K562 (cell line): ENCODE results near the gene KCNN4. TPM values are rescaled to one million over a fixed set of nuclear protein-coding genes. Genes with fewer than 3 reads are reported as not detected.

ENCODE experiments used
- COPS2 ChIP-seq: fragments of 450-650 bp; conservative IDR thresholded peaks from 2 replicates; pipeline ENCODE4 v1.6.1; 2016; ENCODE audit warnings: mild to moderate bottlenecking, moderate library complexity
- RFX7 ChIP-seq: fragments of 250-450 bp; sonication (Bioruptor Pico); IDR thresholded peaks from 2 replicates; pipeline ENCODE4 v1.5.1; 2021; ENCODE audit warnings: mild to moderate bottlenecking
- TBL1XR1 ChIP-seq, 2 experiments: IDR thresholded peaks; 2 replicates each; pipeline ENCODE4 v1.6.1; 2012; ENCODE audit warnings: improper control_type of control experiment in 2 of 2, low read length in 2 of 2, mild to moderate bottlenecking in 1 of 2
- TEAD4 ChIP-seq, 2 experiments: sonication (generic) in 1 of 2; formaldehyde crosslinking in 1 of 2; IDR thresholded peaks; 2 replicates each; pipeline versions ENCODE4 v1.6.1 to v1.8.0; 2012 to 2022; ENCODE audit warnings: borderline replicate concordance in 1 of 2, inconsistent platforms in 1 of 2, low read length in 1 of 2, mild to moderate bottlenecking in 1 of 2, missing genetic modification reagents in 1 of 2
- polyA plus RNA-seq, 8 experiments: library from polyadenylated mRNA; depleted of rRNA in 4 of 8; stranded (reverse) in 5 of 8; unstranded in 3 of 8; fragments of >200 nt; fragmentation: Nextera tagmentation in 2 of 8; fragmentation: Illumina TruSeq in 1 of 8; extraction: Ambion mirVana in 2 of 8; extraction: Trizol in 1 of 8; gene quantifications; 2 replicates each; pipeline versions ENCODE4 v1.2.1 to v1.2.3, GENCODE V29; 2011 to 2014; ENCODE audit warnings: inconsistent platforms in 1 of 8, missing spikeins in 1 of 8
- total RNA-seq, 7 experiments: library from RNA; depleted of rRNA in 6 of 7; stranded (reverse); fragments of >200 nt in 6 of 7; fragmentation: Illumina TruSeq in 2 of 7; extraction: Trizol in 2 of 7; gene quantifications; 2 replicates each; pipeline versions ENCODE4 v1.2.1 to v1.2.3, GENCODE V29; 2011 to 2021; ENCODE audit warnings: low replicate concordance in 1 of 7
- TF ChIP-seq, protein P1 (sequence below), 2 experiments: fragments of 450-650 bp in 1 of 2; sonication (generic) in 1 of 2; formaldehyde crosslinking in 1 of 2; IDR thresholded peaks; 2 replicates each; pipeline versions ENCODE4 v1.7.1 to v1.9.0; 2016 to 2022; ENCODE audit warnings: inconsistent platforms in 1 of 2, mild to moderate bottlenecking in 1 of 2, missing genetic modification reagents in 1 of 2
- TF ChIP-seq, protein P2 (sequence below): fragments of 200-800 bp; sonication (Bioruptor generic); IDR thresholded peaks from 2 replicates; pipeline ENCODE4 v1.6.1; 2017; ENCODE audit warnings: missing genetic modification characterization, missing compliant biosample characterization
- TF ChIP-seq, protein P3 (sequence below): fragments of 450-650 bp; IDR thresholded peaks from 2 replicates; pipeline ENCODE4 v1.6.1; 2018; ENCODE audit not compliant: partially characterized antibody
- TF ChIP-seq, protein P4 (sequence below): sonication (generic); formaldehyde crosslinking; IDR thresholded peaks from 2 replicates; pipeline ENCODE4 v1.8.0; 2022; ENCODE audit warnings: mild to moderate bottlenecking, missing genetic modification reagents

Gene KCNN4
- total and polyA plus RNA-seq, 9 of the 15 experiments (the other 6 are each of a cell fraction or from before 2014, with no cell fraction given) = 0.53 to 37.7 (median 25.9) TPM

DNA sequence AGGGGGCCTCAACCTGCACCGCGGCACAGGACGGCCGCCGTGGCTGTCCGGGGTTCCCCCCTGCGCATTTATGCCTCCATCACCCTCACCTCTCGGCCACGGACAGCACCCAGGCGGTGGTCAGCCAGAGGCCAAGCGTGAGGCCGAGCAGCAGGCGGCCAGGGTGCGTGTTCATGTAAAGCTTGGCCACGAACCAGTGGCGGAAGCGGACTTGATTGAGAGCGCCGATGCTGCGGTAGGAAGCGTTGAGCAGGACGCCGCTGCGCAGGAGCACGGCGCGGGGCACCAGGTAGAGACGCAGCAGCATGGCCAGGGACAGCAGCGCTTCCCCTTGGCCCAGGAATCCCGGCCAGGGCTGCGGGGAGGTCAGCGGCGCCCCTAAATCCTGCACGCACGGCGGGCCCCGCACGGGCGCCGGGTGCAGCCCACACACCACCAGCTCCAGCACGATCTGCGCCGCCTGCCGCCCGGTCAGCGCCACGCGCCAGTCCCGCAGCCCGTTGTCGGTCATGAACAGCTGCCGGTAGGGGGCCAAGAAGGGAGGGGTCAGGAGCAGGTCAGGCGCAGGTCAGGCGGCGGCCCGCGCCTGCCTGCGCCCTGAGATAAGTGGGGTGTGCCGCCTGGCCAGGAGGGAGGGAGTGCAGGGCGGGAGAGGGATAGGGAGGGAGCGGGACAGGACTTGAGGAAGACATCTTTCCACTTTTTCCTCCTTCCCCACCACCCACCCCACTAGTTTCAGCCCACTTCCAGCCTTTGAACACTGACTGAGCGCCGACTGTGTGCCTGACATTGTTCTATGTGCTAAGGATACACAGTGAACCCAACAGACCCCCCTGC is 6.5 kb downstream of the KCNN4 start (continued):
- TF ChIP-seq, protein P1, sequence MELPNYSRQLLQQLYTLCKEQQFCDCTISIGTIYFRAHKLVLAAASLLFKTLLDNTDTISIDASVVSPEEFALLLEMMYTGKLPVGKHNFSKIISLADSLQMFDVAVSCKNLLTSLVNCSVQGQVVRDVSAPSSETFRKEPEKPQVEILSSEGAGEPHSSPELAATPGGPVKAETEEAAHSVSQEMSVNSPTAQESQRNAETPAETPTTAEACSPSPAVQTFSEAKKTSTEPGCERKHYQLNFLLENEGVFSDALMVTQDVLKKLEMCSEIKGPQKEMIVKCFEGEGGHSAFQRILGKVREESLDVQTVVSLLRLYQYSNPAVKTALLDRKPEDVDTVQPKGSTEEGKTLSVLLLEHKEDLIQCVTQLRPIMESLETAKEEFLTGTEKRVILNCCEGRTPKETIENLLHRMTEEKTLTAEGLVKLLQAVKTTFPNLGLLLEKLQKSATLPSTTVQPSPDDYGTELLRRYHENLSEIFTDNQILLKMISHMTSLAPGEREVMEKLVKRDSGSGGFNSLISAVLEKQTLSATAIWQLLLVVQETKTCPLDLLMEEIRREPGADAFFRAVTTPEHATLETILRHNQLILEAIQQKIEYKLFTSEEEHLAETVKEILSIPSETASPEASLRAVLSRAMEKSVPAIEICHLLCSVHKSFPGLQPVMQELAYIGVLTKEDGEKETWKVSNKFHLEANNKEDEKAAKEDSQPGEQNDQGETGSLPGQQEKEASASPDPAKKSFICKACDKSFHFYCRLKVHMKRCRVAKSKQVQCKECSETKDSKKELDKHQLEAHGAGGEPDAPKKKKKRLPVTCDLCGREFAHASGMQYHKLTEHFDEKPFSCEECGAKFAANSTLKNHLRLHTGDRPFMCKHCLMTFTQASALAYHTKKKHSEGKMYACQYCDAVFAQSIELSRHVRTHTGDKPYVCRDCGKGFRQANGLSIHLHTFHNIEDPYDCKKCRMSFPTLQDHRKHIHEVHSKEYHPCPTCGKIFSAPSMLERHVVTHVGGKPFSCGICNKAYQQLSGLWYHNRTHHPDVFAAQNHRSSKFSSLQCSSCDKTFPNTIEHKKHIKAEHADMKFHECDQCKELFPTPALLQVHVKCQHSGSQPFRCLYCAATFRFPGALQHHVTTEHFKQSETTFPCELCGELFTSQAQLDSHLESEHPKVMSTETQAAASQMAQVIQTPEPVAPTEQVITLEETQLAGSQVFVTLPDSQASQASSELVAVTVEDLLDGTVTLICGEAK (IDR thresholded peaks at IDR 0.05) = no peak
- TF ChIP-seq, protein P1 (CRISPR knock-in tag; IDR thresholded peaks at IDR 0.05) = no peak
- TF ChIP-seq, protein P2, sequence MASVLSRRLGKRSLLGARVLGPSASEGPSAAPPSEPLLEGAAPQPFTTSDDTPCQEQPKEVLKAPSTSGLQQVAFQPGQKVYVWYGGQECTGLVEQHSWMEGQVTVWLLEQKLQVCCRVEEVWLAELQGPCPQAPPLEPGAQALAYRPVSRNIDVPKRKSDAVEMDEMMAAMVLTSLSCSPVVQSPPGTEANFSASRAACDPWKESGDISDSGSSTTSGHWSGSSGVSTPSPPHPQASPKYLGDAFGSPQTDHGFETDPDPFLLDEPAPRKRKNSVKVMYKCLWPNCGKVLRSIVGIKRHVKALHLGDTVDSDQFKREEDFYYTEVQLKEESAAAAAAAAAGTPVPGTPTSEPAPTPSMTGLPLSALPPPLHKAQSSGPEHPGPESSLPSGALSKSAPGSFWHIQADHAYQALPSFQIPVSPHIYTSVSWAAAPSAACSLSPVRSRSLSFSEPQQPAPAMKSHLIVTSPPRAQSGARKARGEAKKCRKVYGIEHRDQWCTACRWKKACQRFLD (CRISPR knock-in tag) = peak; percentile 91
- TF ChIP-seq TEAD4 (IDR thresholded peaks at IDR 0.05; ENCODE audit: low read length) (peak; percentile 92), TEAD4 (CRISPR knock-in tag; IDR thresholded peaks at IDR 0.05; ENCODE audit: borderline replicate concordance) (peak; percentile 97; the same call in 1 of the 2 replicates), TBL1XR1 (IDR thresholded peaks at IDR 0.05; ENCODE audit: low read length in 2 of 2) (peak; percentile 93 to 97), RFX7 (no peak), COPS2 (no peak)
- TF ChIP-seq, protein P3, sequence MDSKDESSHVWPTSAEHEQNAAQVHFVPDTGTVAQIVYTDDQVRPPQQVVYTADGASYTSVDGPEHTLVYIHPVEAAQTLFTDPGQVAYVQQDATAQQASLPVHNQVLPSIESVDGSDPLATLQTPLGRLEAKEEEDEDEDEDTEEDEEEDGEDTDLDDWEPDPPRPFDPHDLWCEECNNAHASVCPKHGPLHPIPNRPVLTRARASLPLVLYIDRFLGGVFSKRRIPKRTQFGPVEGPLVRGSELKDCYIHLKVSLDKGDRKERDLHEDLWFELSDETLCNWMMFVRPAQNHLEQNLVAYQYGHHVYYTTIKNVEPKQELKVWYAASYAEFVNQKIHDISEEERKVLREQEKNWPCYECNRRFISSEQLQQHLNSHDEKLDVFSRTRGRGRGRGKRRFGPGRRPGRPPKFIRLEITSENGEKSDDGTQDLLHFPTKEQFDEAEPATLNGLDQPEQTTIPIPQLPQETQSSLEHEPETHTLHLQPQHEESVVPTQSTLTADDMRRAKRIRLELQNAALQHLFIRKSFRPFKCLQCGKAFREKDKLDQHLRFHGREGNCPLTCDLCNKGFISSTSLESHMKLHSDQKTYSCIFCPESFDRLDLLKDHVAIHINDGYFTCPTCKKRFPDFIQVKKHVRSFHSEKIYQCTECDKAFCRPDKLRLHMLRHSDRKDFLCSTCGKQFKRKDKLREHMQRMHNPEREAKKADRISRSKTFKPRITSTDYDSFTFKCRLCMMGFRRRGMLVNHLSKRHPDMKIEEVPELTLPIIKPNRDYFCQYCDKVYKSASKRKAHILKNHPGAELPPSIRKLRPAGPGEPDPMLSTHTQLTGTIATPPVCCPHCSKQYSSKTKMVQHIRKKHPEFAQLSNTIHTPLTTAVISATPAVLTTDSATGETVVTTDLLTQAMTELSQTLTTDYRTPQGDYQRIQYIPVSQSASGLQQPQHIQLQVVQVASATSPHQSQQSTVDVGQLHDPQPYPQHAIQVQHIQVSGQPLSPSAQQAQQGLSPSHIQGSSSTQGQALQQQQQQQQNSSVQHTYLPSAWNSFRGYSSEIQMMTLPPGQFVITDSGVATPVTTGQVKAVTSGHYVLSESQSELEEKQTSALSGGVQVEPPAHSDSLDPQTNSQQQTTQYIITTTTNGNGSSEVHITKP = peak; percentile 77
- TF ChIP-seq, protein P4, sequence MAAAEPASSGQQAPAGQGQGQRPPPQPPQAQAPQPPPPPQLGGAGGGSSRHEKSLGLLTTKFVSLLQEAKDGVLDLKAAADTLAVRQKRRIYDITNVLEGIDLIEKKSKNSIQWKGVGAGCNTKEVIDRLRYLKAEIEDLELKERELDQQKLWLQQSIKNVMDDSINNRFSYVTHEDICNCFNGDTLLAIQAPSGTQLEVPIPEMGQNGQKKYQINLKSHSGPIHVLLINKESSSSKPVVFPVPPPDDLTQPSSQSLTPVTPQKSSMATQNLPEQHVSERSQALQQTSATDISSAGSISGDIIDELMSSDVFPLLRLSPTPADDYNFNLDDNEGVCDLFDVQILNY = 0 out of 2 replicates have a peak, but pooled peaks have one; percentile 48
